Ascending aorta (tissue), 2 donors: ENCODE measurements around the gene ARAP2. TPM values are rescaled to one million over a fixed set of nuclear protein-coding genes. Genes with fewer than 3 reads are reported as not detected.

Source experiments
- DNase-seq, 2 donors: peaks; one replicate each; pipeline ENCODE4 v3.0.0-alpha.2; 2019; ENCODE audit warnings: low spot score in 2 of 2
- H3K27ac ChIP-seq, 2 donors: fragments of 200-600 bp; sonication (generic); one replicate each; pipeline ENCODE4 v1.5.1; 2016 to 2017; ENCODE audit warnings: mild to moderate bottlenecking in 1 of 2
- H3K27me3 ChIP-seq: fragments of 200-600 bp; sonication (generic); one replicate; pipeline ENCODE4 v1.5.1; 2017
- H3K36me3 ChIP-seq, 2 donors: fragments of 200-600 bp; sonication (generic); one replicate each; pipeline ENCODE4 v1.5.1; 2016
- H3K4me1 ChIP-seq, 2 donors: fragments of 200-600 bp; sonication (generic); one replicate each; pipeline ENCODE4 v1.5.1; 2016 to 2017; ENCODE audit warnings: mild to moderate bottlenecking in 1 of 2
- H3K4me3 ChIP-seq, 2 donors: fragments of 200-600 bp; sonication (generic); one replicate each; pipeline ENCODE4 v1.5.1; 2016 to 2017; ENCODE audit warnings: mild to moderate bottlenecking in 1 of 2
- H3K9me3 ChIP-seq, 2 donors: fragments of 200-600 bp; sonication (generic); one replicate each; pipeline ENCODE4 v1.5.1; 2016
- CTCF ChIP-seq, 3 experiments: fragments of 200-600 bp in 2 of 3; fragments of 450-650 bp in 1 of 3; sonication (generic) in 2 of 3; IDR thresholded peaks; one replicate each; pipeline ENCODE4 v1.5.1; 2016 to 2019; ENCODE audit warnings: antibody characterized with exemption in 3 of 3, mild to moderate bottlenecking in 1 of 3, moderate library complexity in 1 of 3
- intact Hi-C: fragments of 100-400 bp; cut with DNase I; formaldehyde crosslinking; loops from one replicate; pipeline ENCODE4 v1.15.1; 2023
- total RNA-seq: library from RNA; depleted of rRNA; stranded (reverse); fragments of >200 nt; gene quantifications from one replicate; pipeline ENCODE4 v1.1.0, GENCODE V29; 2016

ARAP2 gene
- total RNA-seq, 1 donor from 2014 or later, result 12.2 TPM

- no peak for DNase-seq
- Histone ChIP-seq H3K4me1 (no peaks in the 10 kb centered on the region), H3K27ac (no peak overlapping the region), H3K4me3 (no peak overlapping the region), H3K27me3 (no peaks in the 10 kb centered on the region), H3K36me3 (no peaks in the 10 kb centered on the region), H3K9me3 (no peaks in the 10 kb centered on the region)
- intact Hi-C loops, result no loop called here
- TF ChIP-seq CTCF (IDR thresholded peaks at IDR 0.05), result no peak
Measured at GRCh38 chr4:36020351-36020750, 224.0 kb downstream of the ARAP2 start.

Other genes starting within 250 kb of the ARAP2 start
- gene DTHD1, start 37.1 kb upstream of the ARAP2 start, total RNA-seq, result not detected